Suprapubic skin (tissue), 3 donors: ENCODE measurements around the gene CNN2.

Experiments
- CTCF ChIP-seq, 2 donors: fragments of 200-600 bp in 1 of 2; fragments of 450-650 bp in 1 of 2; sonication (generic) in 1 of 2; IDR thresholded peaks; one replicate each; pipeline ENCODE4 v1.5.1; 2016 to 2019; ENCODE audit warnings: antibody characterized with exemption in 2 of 2, mild to moderate bottlenecking in 1 of 2, moderate library complexity in 1 of 2
- POLR2AphosphoS5 ChIP-seq, 3 donors: sonication (generic); formaldehyde crosslinking; IDR thresholded peaks; one replicate each; pipeline ENCODE4 v1.6.1; 2017; ENCODE audit warnings: antibody characterized with exemption in 3 of 3

DNA sequence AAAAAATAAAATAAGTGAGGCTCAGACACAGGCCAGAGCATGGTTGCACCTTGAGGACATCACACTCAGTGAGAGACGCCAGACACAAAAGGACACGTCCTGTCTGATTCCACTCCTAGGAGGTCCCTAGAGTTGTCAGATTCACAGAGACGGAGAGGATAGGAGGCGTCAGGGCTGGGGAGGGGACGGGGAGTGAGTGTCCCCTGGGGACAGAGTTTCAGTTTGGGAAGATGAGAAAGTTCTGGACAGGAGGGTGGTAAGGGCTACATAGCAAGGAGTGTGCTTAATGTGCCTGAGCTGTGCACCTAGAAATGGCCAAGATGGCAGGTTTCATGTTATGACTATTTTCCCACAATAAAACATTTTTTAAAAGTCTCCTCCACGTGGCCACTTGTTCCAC lies 28.3 kb upstream of the CNN2 start:
- TF ChIP-seq CTCF (IDR thresholded peaks at IDR 0.05), result no peak
- no peak for TF ChIP-seq POLR2AphosphoS5 (IDR thresholded peaks at IDR 0.05)
